ENCODE results near the gene KRT73.

The KRT73 gene

GRCh38 chr12:52618866-52619265 lies 507 bp upstream of the KRT73 start:
- no peak for DNase-seq (ENCODE audit: low spot score)

GRCh38 chr12:52617403-52617785 lies 965 bp downstream of the KRT73 start:
- no peak for DNase-seq (ENCODE audit: low spot score)

- DNase-seq (ENCODE audit: low spot score), result no peak
Measured at GRCh38 chr12:52616680-52617402, 1.5 kb downstream of the KRT73 start.

DNA sequence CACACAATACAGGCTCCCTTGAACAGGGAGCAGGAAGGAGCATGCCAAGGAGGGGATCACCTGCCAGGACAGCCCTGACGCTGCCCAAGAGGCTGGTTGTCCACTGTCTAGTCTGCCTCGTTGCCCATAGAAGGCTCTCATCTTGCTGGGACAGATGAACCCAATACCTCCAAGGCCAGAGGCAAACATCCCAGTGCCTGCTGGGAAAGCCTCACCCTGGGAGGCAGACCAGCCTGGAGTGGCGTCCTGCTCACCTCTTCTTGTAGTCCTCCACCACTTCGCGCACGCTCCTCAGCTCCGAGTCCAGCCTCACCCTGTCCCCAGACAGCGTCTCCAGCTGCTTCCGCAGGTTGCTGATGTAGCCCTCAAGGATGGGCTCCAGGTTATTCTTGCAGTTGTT lies 2.4 kb downstream of the KRT73 start:
- DNase-seq (ENCODE audit: low spot score), result no peak

- DNase-seq (ENCODE audit: low spot score), result no peak
Measured at GRCh38 chr12:52615208-52615868, 3.0 kb downstream of the KRT73 start.

- no peak for DNase-seq (ENCODE audit: low spot score)
Measured at GRCh38 chr12:52614381-52615207, 3.8 kb downstream of the KRT73 start.

GRCh38 chr12:52613384-52614030 lies 4.9 kb downstream of the KRT73 start:
- no peak for DNase-seq (ENCODE audit: low spot score)

- DNase-seq (ENCODE audit: low spot score), result no peak
Measured at GRCh38 chr12:52612431-52613383, 5.7 kb downstream of the KRT73 start.

GRCh38 chr12:52611080-52611468 lies 7.3 kb downstream of the KRT73 start:
- DNase-seq (ENCODE audit: low spot score), result no peak

GRCh38 chr12:52608826-52609630 lies 9.3 kb downstream of the KRT73 start:
- DNase-seq (ENCODE audit: low spot score), result no peak

GRCh38 chr12:52608161-52608560 lies 10.2 kb downstream of the KRT73 start:
- no peak for DNase-seq (ENCODE audit: low spot score)

GRCh38 chr12:52607314-52607713 lies 11.0 kb downstream of the KRT73 start:
- no peak for DNase-seq (ENCODE audit: low spot score)

GRCh38 chr12:52606581-52607218 lies 11.7 kb downstream of the KRT73 start:
- DNase-seq (ENCODE audit: low spot score), result no peak

DNA sequence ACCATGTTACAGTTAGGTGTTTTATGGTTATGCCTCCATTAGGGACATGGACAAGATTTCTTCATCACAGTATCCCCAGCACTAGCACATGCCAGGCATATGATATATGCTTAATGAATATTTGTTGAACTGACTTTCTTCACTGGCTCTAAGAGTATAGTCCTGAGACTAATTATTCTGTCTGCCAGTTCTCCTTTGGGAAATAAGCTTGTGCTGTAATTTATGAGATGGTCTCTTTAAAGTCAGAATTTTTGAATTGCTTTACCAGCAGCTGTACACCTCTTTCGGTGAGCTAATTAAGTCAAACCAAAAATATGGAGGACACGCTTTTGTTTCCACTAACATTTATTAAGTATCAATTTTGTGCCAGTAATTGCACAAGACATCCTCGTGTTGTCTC lies 12.3 kb downstream of the KRT73 start:
- no peak for DNase-seq (ENCODE audit: low spot score)

GRCh38 chr12:52605542-52605941 lies 12.8 kb downstream of the KRT73 start:
- no peak for DNase-seq (ENCODE audit: low spot score)

DNA sequence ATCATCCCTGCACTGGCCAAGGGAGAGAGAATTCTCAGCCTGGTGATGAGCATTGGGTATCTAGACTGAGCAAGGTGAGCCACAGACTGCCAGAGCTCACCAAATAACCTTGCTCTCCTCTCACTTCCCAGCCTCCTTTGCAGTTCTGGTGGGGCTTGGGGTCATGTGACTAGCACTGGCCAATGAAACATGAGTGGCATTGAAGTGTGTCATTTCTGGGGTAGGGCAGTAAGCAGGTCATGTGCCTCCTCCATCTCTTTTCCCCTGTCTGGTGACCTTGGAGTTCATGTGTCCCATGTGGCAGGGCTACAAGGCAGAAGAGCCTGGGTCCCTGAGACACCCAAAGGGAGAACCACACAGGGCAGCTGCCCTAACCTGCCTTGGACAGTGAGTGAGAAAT lies 13.5 kb downstream of the KRT73 start:
- DNase-seq (ENCODE audit: low spot score), result no peak

- DNase-seq (ENCODE audit: low spot score), result no peak
Measured at GRCh38 chr12:52603314-52603713, 15.0 kb downstream of the KRT73 start.

- no peak for DNase-seq (ENCODE audit: low spot score)
Measured at GRCh38 chr12:52602552-52602951, 15.8 kb downstream of the KRT73 start.

- no peak for DNase-seq (ENCODE audit: low spot score)
Measured at GRCh38 chr12:52601671-52602070, 16.7 kb downstream of the KRT73 start.

DNA sequence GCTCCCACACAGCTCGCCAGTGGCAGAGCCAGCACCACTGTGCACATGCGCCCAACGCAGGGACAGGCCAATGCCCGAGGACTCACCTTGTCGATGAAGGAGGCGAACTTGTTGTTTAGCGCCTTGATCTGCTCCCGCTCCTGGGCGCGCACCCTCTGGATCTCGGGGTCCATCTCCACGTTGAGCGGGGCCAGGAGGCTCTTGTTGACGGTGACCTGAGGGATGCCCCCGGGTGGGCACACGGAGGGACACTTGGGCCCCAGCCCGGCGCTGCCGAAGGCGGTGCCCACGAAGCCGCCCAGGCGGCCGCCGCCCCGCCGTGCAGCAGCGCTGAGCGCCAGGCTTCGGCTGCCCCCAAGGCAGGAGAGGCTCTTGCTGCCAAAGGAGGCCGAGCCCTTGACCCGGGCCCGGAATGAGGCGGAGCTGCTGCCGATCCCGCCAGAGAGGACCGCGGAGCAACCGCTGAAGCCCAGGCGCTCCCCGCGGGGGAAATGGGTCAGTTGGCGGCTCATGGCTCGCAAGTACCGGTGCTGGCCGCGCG lies 17.3 kb downstream of the KRT73 start, which contains the start of gene KRT72:
Gene KRT72 (minus strand): TSS at position 523 of the 541 bp plus-strand sequence. CDS start 11 bp downstream, at position 512.
- DNase-seq (ENCODE audit: low spot score), result no peak
